Fibroblast of skin of right quadriceps (primary cell): Measurements from ENCODE around the gene CAPZA1.
"Not testable (repeated sequence)": the region's sequence is repeated elsewhere in the genome, so short reads cannot be mapped to it uniquely, and the experiment has no call there.

Experiments used
- DNase-seq: peaks from one replicate; pipeline ENCODE4 v3.0.0-alpha.2; 2013

The CAPZA1 gene

DNA sequence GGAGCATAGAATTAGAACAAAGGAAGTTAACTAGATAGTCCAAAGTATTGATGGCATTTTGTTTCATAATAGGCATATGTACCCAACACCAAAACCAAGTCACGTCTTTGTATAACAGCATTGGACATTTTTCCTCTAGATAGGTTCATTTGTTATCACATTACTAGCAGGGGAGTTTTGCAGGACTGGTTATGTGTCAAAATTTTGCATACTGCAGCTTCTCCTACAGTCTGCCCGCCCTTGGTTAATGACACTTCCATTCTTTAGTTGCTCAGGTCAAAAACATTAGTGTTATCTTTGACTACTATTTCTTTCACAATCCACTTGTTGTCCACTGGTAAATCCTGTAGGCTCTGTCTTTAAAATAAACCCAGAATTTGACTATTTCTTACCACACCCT, 8.9 kb downstream of the CAPZA1 start:
- DNase-seq, result no peak

GRCh38 chr1:112629256-112629655, 9.6 kb downstream of the CAPZA1 start:
- no peak for DNase-seq

DNA sequence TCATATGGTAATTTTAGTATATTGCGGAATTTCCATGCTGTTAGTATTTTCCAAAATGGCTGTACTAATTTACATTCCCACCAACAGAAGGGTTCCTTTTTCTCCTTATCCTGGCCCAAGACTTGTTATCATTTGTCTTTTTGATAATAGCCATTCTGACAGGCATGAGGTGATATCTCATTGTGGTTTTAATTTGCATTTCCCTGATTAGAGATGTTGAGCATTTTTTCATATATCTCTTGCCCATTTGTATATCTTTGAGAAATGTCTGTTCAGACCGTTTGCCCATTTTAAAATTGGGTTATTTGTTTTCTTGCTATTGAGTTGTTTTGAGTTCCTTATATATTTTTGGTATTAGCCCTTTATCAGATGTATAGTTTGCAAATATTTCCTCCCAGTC, 14.0 kb downstream of the CAPZA1 start:
- DNase-seq, result no peak

GRCh38 chr1:112634367-112634766, 14.7 kb downstream of the CAPZA1 start:
- DNase-seq, result no peak

DNA sequence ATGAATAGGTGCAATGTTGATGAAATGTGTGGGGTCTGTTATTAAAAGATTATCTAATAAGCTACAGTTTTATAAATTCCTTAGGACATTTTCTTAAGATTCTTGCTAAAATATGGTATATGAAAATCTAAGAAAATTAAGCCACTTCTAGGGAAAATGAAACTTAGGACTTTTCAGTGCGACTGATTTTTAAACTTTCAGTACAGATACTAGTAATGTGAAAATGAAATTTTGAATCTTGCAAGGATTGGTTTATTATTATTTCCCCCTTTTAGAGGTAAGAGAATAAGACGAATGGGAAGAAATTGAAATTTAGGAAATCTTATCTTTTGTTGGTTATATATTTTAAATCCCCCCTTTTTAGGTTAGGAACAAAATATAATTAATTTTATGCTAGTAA, 16.4 kb downstream of the CAPZA1 start:
- no peak for DNase-seq

GRCh38 chr1:112636597-112637253, 17.1 kb downstream of the CAPZA1 start:
- no peak for DNase-seq

DNA sequence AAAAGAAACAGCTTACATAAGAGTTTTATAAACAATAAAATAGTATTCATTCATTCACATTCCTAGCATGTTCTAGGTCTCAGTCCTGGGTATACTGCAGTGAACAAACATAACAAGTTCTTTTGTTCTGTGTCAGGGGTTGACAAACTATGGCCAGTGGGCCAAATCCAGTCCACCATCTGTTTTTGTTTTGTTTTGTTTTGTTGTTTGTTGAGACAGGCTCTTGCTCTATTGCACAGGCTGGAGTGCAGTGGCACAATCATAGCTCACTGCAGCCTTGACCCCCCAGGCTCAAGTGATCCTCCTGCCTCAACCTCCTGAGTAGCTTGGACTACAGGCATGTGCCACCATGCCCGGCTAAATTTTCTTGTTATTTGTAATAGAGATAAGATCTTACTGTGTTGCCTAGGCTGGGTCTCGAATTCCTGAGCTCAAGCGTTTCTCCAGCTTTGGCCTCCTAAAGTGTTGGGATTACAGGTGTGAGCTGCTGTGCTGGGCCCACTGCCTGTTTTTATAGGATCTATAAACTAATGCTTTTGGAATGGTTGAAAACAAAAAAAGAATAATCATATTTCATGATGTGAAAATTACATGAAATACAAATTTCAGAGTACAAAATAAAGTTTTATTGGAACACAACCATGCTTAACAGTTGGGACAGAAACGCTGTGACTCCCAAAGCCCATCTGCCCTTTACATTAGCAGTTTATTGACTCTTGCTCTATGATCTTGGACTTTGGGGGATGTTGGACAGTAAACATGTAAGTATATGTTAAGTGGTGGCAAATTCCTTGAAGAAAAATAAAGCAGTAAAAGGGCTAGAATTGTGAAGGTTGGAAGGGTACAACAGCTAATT, 17.9 kb downstream of the CAPZA1 start:
- no peak for DNase-seq

DNA sequence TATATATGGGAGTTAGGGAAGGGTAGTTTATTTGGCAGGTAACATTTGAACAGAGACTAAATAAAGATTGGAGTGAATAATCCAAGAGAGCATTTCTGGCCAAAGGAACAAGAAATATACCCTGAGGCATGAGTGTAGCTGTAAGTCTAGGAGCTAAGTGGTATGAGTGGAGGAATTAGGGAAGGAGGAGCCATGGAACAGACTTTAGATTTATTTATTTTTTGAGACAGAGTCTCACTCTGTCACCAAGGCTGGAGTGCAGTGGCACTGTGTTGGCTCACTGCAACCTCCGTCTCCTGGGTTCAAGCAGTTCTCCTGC, 18.4 kb downstream of the CAPZA1 start:
- DNase-seq, result no peak

DNA sequence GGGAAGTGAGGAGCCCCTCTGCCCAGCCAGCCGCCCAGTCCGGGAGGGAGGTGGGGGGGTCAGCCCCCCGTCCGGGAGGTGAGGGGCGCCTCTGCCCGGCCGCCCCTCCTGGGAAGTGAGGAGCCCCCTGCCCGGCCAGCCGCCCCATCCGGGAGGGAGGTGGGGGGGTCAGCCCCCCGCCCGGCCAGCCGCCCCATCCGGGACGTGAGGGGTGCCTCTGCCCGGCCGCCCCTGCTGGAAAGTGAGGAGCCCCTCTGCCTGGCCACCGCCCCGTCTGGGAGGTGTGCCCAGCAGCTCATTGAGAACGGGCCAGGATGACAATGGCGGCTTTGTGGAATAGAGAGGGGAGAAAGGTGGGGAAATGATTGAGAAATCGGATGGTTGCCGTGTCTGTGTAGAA, 20.8 kb downstream of the CAPZA1 start:
- DNase-seq, result not testable (repeated sequence)

- DNase-seq, result no peak
These were observed 23.4 kb downstream of the CAPZA1 start for GRCh38 chr1:112643080-112643479.

GRCh38 chr1:112646225-112646624, 26.6 kb downstream of the CAPZA1 start:
- no peak for DNase-seq

- no peak for DNase-seq
These were observed 31.6 kb downstream of the CAPZA1 start for GRCh38 chr1:112651205-112651604.

GRCh38 chr1:112665857-112666256, 46.2 kb downstream of the CAPZA1 start:
- DNase-seq, result no peak

- DNase-seq, result no peak
These were observed 47.3 kb downstream of the CAPZA1 start for GRCh38 chr1:112666946-112667345.

DNA sequence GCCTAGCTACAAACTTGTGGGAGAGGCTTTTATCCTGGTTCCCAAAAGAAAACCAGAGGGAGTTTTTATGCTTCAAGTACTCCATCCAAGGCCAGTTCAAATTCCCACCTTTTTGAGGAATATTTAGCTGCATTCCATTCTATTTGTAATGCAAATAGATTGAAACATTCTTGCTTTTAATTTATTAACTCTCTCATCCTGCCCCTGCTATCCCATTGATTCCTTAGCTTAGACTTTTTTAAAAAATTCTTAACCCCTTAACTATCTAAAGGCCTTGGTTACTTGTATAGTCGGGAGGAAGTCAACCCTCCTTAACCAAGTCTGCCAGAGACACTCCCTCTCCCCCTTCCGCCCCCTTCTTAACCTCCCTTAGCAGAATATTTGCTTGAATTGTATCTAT, 52.4 kb downstream of the CAPZA1 start:
- no peak for DNase-seq

DNA sequence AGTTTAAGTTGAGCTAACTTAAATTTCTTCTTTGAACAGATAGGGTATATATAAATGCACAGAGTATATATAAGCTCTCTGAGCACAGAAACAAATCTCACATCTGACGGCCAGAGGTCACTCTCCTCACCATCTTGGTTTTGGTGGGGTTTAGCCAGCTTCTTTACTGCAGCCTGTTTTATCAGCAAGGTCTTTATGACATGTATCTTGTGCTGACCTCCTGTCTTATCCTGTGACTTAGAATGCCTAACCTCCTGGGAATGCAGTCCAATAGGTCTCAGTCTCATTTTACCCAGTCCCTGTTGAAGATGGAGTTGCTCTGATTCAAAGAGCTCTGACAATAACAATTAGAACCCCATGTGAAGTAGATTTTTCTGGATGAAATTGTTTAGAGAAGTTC, 53.2 kb downstream of the CAPZA1 start:
- DNase-seq, result no peak

- DNase-seq, result peak; percentile 59
These were observed 54.2 kb downstream of the CAPZA1 start for GRCh38 chr1:112673592-112674439.

DNA sequence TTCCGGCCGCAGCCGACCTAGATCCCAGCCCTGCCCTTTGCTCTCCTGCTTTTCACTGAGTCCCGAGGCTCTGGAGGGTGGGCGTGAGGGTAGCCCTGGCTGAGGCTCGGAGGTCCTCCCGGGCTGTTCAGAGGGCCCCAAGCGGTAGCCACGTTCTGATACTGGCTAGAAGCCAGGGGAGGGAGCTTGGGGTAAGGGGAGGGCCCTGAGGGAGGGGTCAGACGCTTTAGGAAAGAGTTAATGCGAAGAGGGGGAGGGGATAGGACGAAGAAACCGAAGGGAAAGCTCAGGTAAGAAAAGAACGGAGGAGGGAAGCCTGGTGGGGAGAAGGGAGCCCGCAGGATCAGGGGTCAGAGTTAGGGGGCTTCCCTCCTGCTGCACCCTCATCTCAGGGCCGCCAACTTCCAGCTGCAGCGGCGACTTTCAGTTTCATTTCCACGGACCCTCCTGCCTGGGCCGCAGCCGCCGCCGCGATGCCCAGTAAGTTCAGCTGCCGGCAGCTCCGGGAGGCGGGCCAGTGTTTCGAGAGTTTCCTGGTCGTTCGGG, 54.9 kb downstream of the CAPZA1 start, which contains the start of gene MOV10:
Gene MOV10, plus strand, starts transcription at position 220 of the 546 bp plus-strand sequence. Its CDS starts 254 bp downstream, at position 474.
- peak; percentile 84 for DNase-seq

DNA sequence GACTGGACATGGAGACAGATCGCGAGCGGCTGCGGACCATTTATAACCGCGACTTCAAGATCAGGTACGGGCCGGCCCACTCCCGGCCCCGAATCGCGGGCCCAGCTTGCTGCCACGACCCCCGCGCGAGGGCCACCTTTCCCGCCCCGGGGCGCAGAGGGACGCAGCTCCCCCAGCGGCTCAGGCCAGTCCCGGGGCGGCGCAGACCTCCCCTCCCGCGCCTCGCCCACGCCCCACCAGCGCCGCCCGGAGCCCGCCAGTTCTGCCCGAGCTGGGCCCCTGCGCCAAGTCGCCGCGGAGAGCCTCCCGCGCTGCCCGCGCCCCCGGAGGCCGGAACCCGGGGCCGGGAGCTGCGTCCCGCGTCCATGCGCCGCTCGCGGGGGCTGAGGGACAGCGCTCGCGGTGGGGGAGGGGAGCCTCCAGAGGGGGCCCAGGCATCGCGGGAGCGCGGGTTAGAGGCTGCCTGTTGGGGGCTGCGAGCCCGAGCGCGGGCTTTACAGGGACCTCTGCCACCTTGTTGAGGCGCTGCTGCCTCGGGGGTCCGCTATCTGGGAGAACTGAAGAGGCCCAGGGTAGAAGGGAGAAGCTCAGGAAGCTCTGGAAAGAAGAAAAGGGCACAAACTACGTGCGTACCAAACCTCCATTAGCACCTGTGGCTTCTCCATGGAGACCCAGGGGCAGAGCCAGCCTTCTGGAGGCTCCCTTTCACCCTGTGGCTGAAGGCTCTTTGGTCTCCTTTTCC, 55.5 kb downstream of the CAPZA1 start:
- peak; percentile 47 for DNase-seq

GRCh38 chr1:112675728-112676381, 56.2 kb downstream of the CAPZA1 start:
- DNase-seq, result no peak

DNA sequence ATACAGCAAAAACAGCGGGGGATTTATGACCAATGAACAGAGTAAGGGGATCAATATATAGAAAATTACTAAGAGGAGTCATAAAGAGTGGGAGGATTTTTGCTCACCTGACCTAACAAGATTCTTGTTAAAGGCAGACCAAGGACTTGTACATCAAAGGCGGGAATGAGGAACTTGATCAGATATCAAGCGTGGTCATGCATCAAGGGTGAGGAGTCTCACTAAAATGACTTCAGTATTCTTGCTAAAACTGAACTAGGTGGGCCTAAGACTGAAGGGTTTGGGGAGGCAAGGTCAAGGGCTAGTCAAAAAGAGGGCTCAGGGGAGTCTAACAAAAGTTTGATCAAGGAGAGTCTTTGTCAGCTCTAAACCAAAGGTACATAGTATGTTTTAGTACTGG, 56.9 kb downstream of the CAPZA1 start:
- no peak for DNase-seq

GRCh38 chr1:112677501-112677900, 57.9 kb downstream of the CAPZA1 start:
- no peak for DNase-seq
